Heart left ventricle (tissue), 16 donors: ENCODE measurements around the gene FBLN2. TPM values are rescaled to one million over a fixed set of nuclear protein-coding genes. Genes with fewer than 3 reads are reported as not detected.
A peak's percentile ranks its signal among the peaks of the same experiment; 100 is the strongest.

Experiments used
- ATAC-seq, 4 donors: fragments of 200-7000 bp; cut with Tn5 transposase; one replicate each; pipeline ENCODE4 v1.9.1; 2020 to 2022; ENCODE audit warnings: moderate library complexity in 4 of 4, mild to moderate bottlenecking in 3 of 4, moderate number of reproducible peaks in 1 of 4
- DNase-seq, 5 donors: peaks; one replicate each; pipeline ENCODE4 v3.0.0-alpha.2; 2020
- H3K27ac ChIP-seq, 12 donors: fragments of 200-600 bp; sonication (generic) in 4 of 12; one replicate each; pipeline versions ENCODE4 v1.5.0 to v1.8.0; 2016 to 2022; ENCODE audit warnings: mild to moderate bottlenecking in 2 of 12
- H3K27me3 ChIP-seq, 9 donors: fragments of 200-600 bp; sonication (generic) in 2 of 9; one replicate each; pipeline versions ENCODE4 v1.5.1 to v1.8.0; 2016 to 2022; ENCODE audit warnings: mild to moderate bottlenecking in 3 of 9
- H3K36me3 ChIP-seq, 9 donors: fragments of 200-600 bp; sonication (generic) in 2 of 9; one replicate each; pipeline versions ENCODE4 v1.5.0 to v1.8.0; 2018 to 2022; ENCODE audit warnings: mild to moderate bottlenecking in 2 of 9
- H3K4me1 ChIP-seq, 12 donors: fragments of 200-600 bp; sonication (generic) in 4 of 12; one replicate each; pipeline versions ENCODE4 v1.5.0 to v1.8.0; 2016 to 2022; ENCODE audit warnings: mild to moderate bottlenecking in 3 of 12
- H3K4me3 ChIP-seq, 12 donors: fragments of 200-600 bp; sonication (generic) in 4 of 12; one replicate each; pipeline versions ENCODE4 v1.5.0 to v1.8.0; 2017 to 2022; ENCODE audit warnings: mild to moderate bottlenecking in 9 of 12, moderate library complexity in 4 of 12
- H3K9me3 ChIP-seq, 12 donors: fragments of 200-600 bp; sonication (generic) in 4 of 12; one replicate each; pipeline versions ENCODE4 v1.5.0 to v1.8.0; 2016 to 2022; ENCODE audit warnings: mild to moderate bottlenecking in 1 of 12
- CTCF ChIP-seq, 12 donors: fragments of 200-600 bp; sonication (generic) in 4 of 12; IDR thresholded peaks; one replicate each; pipeline versions ENCODE4 v1.5.0 to v1.8.0; 2018 to 2022; ENCODE audit warnings: antibody characterized with exemption in 12 of 12, mild to moderate bottlenecking in 5 of 12
- POLR2A ChIP-seq, 2 donors: fragments of 450-650 bp; IDR thresholded peaks; one replicate each; pipeline ENCODE4 v1.6.1; 2017; ENCODE audit warnings: antibody characterized with exemption in 2 of 2, mild to moderate bottlenecking in 2 of 2, moderate library complexity in 2 of 2
- WGBS, 4 donors: extraction: QIAGEN DNeasy Blood & Tissue Kit in 2 of 4; methylation state at CpG; one replicate each; pipeline versions ENCODE4 v1.1.5 to v1.1.7; 2013 to 2018; 5-methylcytosine and 5-hydroxymethylcytosine counted together
- intact Hi-C, 10 donors: fragments of 100-400 bp; cut with DNase I; formaldehyde crosslinking; loops; one replicate each; pipeline versions ENCODE4 v1.11.1 to v1.14.2; 2022
- polyA plus RNA-seq, 2 donors: library from polyadenylated mRNA; stranded (reverse); fragments of 200-250 nt; gene quantifications; one replicate each; pipeline ENCODE4 v1.2.3, GENCODE V29; 2013
- total RNA-seq, 9 donors: library from RNA; depleted of rRNA in 2 of 9; stranded (reverse); fragments of >200 nt in 2 of 9; fragmentation: NEBNext Ultra II Directional in 3 of 9; extraction: Animal tissue kit (Norgen Biotek cat#: 25700) in 3 of 9; gene quantifications; one replicate each; pipeline versions ENCODE4 v1.1.0 to v1.2.4, GENCODE V29; 2016 to 2023
- donor health status: ischemic (EF 13 %, LVEDD 7.1; RV severe dilation, severe dysfunction).
- donor health status: healthy with polysubstance abuse.
- donor health status: DM: no; HTN: yes; CAD: no.
- donor health status: DM: no; HTN: no; CAD: no.
- donor health status: ischemic (EF 25% LVEDD 6.9; RV normal size, moderate dysfunction).
- donor health status: ischemic (EF 25% LVEDD 5.7; RV mildly dilated, moderate dysfunction).
- donor health status: healthy.
- donor health status: DM: yes; HTN: yes; CAD: no.
- donor health status: ischemic (EF 35%, LVEDD 5.7; RV mildly dilated, moderate dysfunction).
- donor health status: nonischemic (EF 11% LVEDD 7.7; RV severe dilation, severe dysfunction).
- donor health status: DM: yes; HTN: yes; CAD: no.
- donor health status: PGD.
- donor health status: ischemic (EF 29% LVEDD 5.4; RV normal size, mild dysfunction).
- donor health status: nonischemic (EF 23%, LVEDD 6.1; RV moderate dilation, normal function).

Gene FBLN2
- total and polyA plus RNA-seq, 11 donors, result 16.5 to 118 (median 42.7) TPM

- ATAC-seq (no peak), DNase-seq (peak in 2 of 5 donors; percentile 19 to 52)
- peaks cover 0 to 7% (median 0%) of the 10 kb centered on the region in 12 donors for H3K4me1 ChIP-seq
- no peak overlapping the region for H3K27ac ChIP-seq
- no peaks in the 10 kb centered on the region for H3K9me3 ChIP-seq
- intact Hi-C loops, result loop anchor here in 2 of 10 donors (5.0 to 10.0 kb wide), 2 partner anchors 56 to 58 kb away; no protein-coding TSS in a partner anchor
- no peaks in the 10 kb centered on the region for H3K27me3 ChIP-seq
- WGBS, 4 donors, result 84 to 92% (median 88%) methylated on average over 11 to 15 of the region's 15 CpGs
- no peak overlapping the region for H3K4me3 ChIP-seq
- TF ChIP-seq CTCF (IDR thresholded peaks at IDR 0.05) (no peak), POLR2A (IDR thresholded peaks at IDR 0.05) (no peak)
- H3K36me3 ChIP-seq, result peaks cover 0 to 8% (median 0%) of the 10 kb centered on the region in 9 donors
Observed at GRCh38 chr3:13509059-13509815, 39.7 kb upstream of the FBLN2 start.

DNA sequence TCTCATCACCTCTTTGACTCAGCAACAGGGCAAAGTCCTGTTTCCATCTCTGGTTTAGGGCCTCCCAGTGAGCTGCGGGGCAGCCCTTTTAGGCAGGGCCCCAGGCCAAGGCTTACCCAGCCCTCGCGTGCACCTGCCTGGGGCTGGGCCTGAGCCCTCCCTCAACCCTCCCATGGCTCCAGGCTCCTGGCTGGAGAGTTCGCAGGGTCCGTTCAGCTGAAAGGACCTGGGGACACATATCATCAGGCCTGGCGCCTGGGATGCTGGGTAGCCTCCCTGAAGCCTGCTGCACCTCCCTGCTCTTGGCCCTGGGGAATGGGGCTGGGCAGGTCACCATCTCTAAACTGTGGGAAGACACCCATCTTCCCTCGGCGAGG, 39.1 kb upstream of the FBLN2 start:
- H3K9me3 ChIP-seq, result no peaks in the 10 kb centered on the region
- no peak overlapping the region for H3K27ac ChIP-seq
- ATAC-seq (no peak), DNase-seq (peak in 2 of 5 donors; percentile 9 to 52)
- TF ChIP-seq CTCF (IDR thresholded peaks at IDR 0.05) (no peak), POLR2A (IDR thresholded peaks at IDR 0.05) (no peak)
- intact Hi-C loops, result loop anchor here in 2 of 10 donors (5.0 to 10.0 kb wide), 2 partner anchors 55 to 57 kb away; no protein-coding TSS in a partner anchor
- WGBS, 4 donors, result 93 to 96% (median 94%) methylated on average over 8 of the region's 8 CpGs
- H3K36me3 ChIP-seq, result peaks cover 0 to 2% (median 0%) of the 10 kb centered on the region in 9 donors
- peaks cover 0 to 7% (median 0%) of the 10 kb centered on the region in 12 donors for H3K4me1 ChIP-seq
- H3K4me3 ChIP-seq, result no peak overlapping the region
- H3K27me3 ChIP-seq, result no peaks in the 10 kb centered on the region

DNA sequence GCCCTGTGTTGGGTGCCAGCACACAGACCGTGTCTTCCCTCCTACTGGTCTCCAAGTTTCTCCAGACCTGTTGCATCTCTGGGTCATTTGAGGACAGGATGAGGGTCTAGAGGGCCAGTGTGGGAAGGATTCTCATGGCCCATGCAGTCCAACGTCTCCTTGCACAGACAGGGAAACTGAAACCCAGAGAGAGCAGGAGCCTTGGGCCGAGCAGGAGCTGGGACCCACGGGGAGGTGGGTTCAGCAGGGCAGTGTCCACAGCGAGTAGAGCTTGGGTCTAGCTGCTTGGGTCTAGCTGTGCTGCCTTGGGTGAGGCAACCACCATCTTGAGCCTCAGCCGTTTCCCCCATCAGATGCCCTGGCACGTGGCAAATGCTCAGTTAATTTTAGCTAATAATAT, 36.5 kb upstream of the FBLN2 start:
- WGBS, 4 donors, result 87 to 94% (median 91%) methylated on average over 7 of the region's 7 CpGs
- TF ChIP-seq POLR2A (IDR thresholded peaks at IDR 0.05), result no peak
- TF ChIP-seq CTCF (IDR thresholded peaks at IDR 0.05), result no peak
- Histone ChIP-seq H3K36me3 (no peaks in the 10 kb centered on the region), H3K4me3 (no peak overlapping the region), H3K9me3 (no peaks in the 10 kb centered on the region), H3K4me1 (peaks cover 3 to 24% (median 18%) of the 10 kb centered on the region in 12 donors), H3K27me3 (no peaks in the 10 kb centered on the region), H3K27ac (no peak overlapping the region)
- peak in 2 of 5 donors; percentile 10 to 55 for DNase-seq
- intact Hi-C loops, result no loop called here
- no peak for ATAC-seq

DNA sequence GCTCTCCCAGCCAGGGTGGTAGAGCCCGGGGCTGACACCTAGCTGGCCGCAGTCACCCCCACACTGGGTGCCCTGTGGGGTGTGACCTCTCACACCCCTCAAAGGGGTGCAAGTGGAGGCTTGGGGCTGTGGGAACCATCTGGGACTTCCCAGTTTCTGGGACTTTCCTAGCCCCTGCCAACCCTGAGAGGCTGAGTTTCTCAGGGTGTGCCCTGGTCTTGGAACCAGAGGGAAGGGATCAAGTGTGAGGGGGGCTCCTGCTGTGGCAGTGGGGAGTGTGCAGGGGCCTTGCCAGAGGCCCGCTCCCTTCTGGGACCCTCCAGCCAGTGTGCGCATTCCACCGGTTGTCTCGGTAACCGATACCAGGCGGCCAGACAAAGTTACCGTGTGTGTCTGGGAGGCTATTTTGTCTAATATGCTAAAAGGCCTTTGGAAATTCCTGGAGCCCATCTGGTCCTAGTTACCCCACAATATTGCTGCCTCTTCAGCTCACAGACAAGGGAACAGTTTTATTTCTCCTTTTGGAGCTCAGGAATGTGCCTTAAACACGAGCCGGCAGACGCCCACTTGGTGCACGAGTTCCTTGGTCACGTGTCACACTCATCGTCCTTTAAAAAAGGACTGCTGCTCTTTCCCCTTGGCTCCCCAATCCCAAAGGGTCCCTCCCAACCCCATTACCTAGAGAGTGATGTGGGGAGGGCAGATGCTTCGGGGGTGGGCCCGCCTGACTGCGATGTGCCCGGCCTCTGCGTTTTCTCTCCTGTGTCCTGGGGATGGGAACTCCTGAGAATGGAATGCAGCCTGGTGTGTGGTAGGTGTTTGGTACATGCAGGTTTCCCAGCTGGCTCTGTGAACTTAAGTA, 35.6 kb upstream of the FBLN2 start:
- H3K9me3 ChIP-seq, result no peaks in the 10 kb centered on the region
- H3K4me3 ChIP-seq, result no peak overlapping the region
- TF ChIP-seq POLR2A (IDR thresholded peaks at IDR 0.05), result no peak
- TF ChIP-seq CTCF (IDR thresholded peaks at IDR 0.05), result no peak
- intact Hi-C loops, result no loop called here
- DNase-seq (peak in 2 of 5 donors; percentile 45), ATAC-seq (no peak)
- peak overlapping the region in 6 of 12 donors; percentile 9 to 56 (median 42) for H3K27ac ChIP-seq
- no peaks in the 10 kb centered on the region for H3K36me3 ChIP-seq
- WGBS, 4 donors, result 72 to 79% (median 75%) methylated on average over 19 to 20 of the region's 20 CpGs
- H3K4me1 ChIP-seq, result peaks cover 3 to 31% (median 26%) of the 10 kb centered on the region in 12 donors
- H3K27me3 ChIP-seq, result no peaks in the 10 kb centered on the region
